NOMO-1 treated with DMSO at 0.1 percent for 48 hours (cell line): ENCODE measurements around the gene CACNA2D1.
A peak's percentile ranks its signal among the peaks of the same experiment; 100 is the strongest.
"Not testable (repeated sequence)": the region's sequence is repeated elsewhere in the genome, so short reads cannot be mapped to it uniquely, and the experiment has no call there.

ENCODE experiments used
- DNase-seq: peaks from one replicate; lab custom pipeline; 2025; ENCODE audit not compliant: unreplicated experiment; lab: John Stamatoyannopoulos, UW

Gene CACNA2D1

GRCh38 chr7:82053453-82054032 lies 390.0 kb downstream of the CACNA2D1 start:
- DNase-seq, result no peak

GRCh38 chr7:82051601-82052000 lies 392.0 kb downstream of the CACNA2D1 start:
- no peak for DNase-seq

- DNase-seq, result no peak
Observed at GRCh38 chr7:82050792-82051191, 392.8 kb downstream of the CACNA2D1 start.

- DNase-seq, result no peak
Observed at GRCh38 chr7:82049891-82050533, 393.6 kb downstream of the CACNA2D1 start.

- no peak for DNase-seq
Observed at GRCh38 chr7:82049442-82049841, 394.1 kb downstream of the CACNA2D1 start.

GRCh38 chr7:82044497-82045080 lies 399.0 kb downstream of the CACNA2D1 start:
- peak; percentile 80 for DNase-seq

- DNase-seq, result no peak
Observed at GRCh38 chr7:82039621-82040020, 404.0 kb downstream of the CACNA2D1 start.

GRCh38 chr7:82036146-82036886 lies 407.3 kb downstream of the CACNA2D1 start:
- no peak for DNase-seq

GRCh38 chr7:82035456-82035855 lies 408.1 kb downstream of the CACNA2D1 start:
- no peak for DNase-seq

GRCh38 chr7:82032901-82033300 lies 410.7 kb downstream of the CACNA2D1 start:
- no peak for DNase-seq

GRCh38 chr7:82029236-82029913 lies 414.2 kb downstream of the CACNA2D1 start:
- no peak for DNase-seq

- DNase-seq, result no peak
Observed at GRCh38 chr7:82028097-82028496, 415.5 kb downstream of the CACNA2D1 start.

GRCh38 chr7:82021713-82022112 lies 421.9 kb downstream of the CACNA2D1 start:
- DNase-seq, result no peak

GRCh38 chr7:82021036-82021435 lies 422.5 kb downstream of the CACNA2D1 start:
- DNase-seq, result no peak

- DNase-seq, result no peak
Observed at GRCh38 chr7:82019551-82020475, 423.8 kb downstream of the CACNA2D1 start.

- no peak for DNase-seq
Observed at GRCh38 chr7:82018226-82018625, 425.4 kb downstream of the CACNA2D1 start.

- DNase-seq, result peak; percentile 43
Observed at GRCh38 chr7:82017334-82017943, 426.1 kb downstream of the CACNA2D1 start.

GRCh38 chr7:82015751-82016150 lies 427.8 kb downstream of the CACNA2D1 start:
- no peak for DNase-seq

- DNase-seq, result not testable (repeated sequence)
Observed at GRCh38 chr7:82014574-82014973, 429.0 kb downstream of the CACNA2D1 start.

- DNase-seq, result no peak
Observed at GRCh38 chr7:82012453-82012852, 431.1 kb downstream of the CACNA2D1 start.
